GM23248 (cell line): ENCODE data around the gene IL1F10. TPM values are rescaled to one million over a fixed set of nuclear protein-coding genes. Genes with fewer than 3 reads are reported as not detected.

Experiments used
- DNase-seq: peaks from one replicate; pipeline ENCODE4 v3.0.0-alpha.2; 2015
- H2AFZ ChIP-seq: fragments of 200-600 bp; sonication (generic); 2 replicates; pipeline ENCODE4 v1.6.1; 2016; ENCODE audit warnings: antibody characterized with exemption
- H3F3A ChIP-seq: fragments of 200-600 bp; sonication (generic); 2 replicates; pipeline ENCODE4 v1.6.1; 2016; ENCODE audit warnings: mild to moderate bottlenecking, antibody characterized with exemption, mixed run types; ENCODE audit not compliant: insufficient read depth
- H3K27ac ChIP-seq: fragments of 200-600 bp; sonication (generic); 2 replicates; pipeline ENCODE4 v1.5.1; 2016; ENCODE audit warnings: mild to moderate bottlenecking
- H3K27me3 ChIP-seq: fragments of 200-600 bp; sonication (generic); replicated peaks from 2 replicates; pipeline ENCODE4 v1.6.1; 2016; ENCODE audit warnings: mild to moderate bottlenecking; ENCODE audit not compliant: insufficient read depth
- H3K36me3 ChIP-seq: fragments of 200-600 bp; sonication (generic); 2 replicates; pipeline ENCODE4 v1.6.1; 2016; ENCODE audit warnings: low read depth, mild to moderate bottlenecking
- H3K4me1 ChIP-seq: fragments of 200-600 bp; sonication (generic); 2 replicates; pipeline ENCODE4 v1.6.1; 2016; ENCODE audit warnings: mild to moderate bottlenecking; ENCODE audit not compliant: insufficient read depth
- H3K4me2 ChIP-seq: fragments of 200-600 bp; sonication (generic); one replicate; pipeline ENCODE4 v1.6.1; 2016; ENCODE audit warnings: mild to moderate bottlenecking; ENCODE audit not compliant: unreplicated experiment
- H3K4me3 ChIP-seq: fragments of 200-600 bp; sonication (generic); 2 replicates; pipeline ENCODE4 v1.5.1; 2016; ENCODE audit warnings: mild to moderate bottlenecking
- H3K79me2 ChIP-seq: fragments of 200-600 bp; sonication (generic); 2 replicates; pipeline ENCODE4 v1.6.1; 2016; ENCODE audit warnings: mild to moderate bottlenecking; ENCODE audit not compliant: insufficient read depth
- H3K9ac ChIP-seq: fragments of 200-600 bp; sonication (generic); 2 replicates; pipeline ENCODE4 v1.6.1; 2016; ENCODE audit warnings: mild to moderate bottlenecking
- H3K9me2 ChIP-seq: fragments of 200-600 bp; sonication (generic); 2 replicates; pipeline ENCODE4 v1.6.1; 2016; ENCODE audit warnings: mixed run types, mild to moderate bottlenecking, moderate library complexity; ENCODE audit not compliant: insufficient read depth
- H3K9me3 ChIP-seq: fragments of 200-600 bp; sonication (generic); one replicate; pipeline ENCODE4 v1.6.1; 2017; ENCODE audit warnings: low read depth
- H4K20me1 ChIP-seq: fragments of 200-600 bp; sonication (generic); 2 replicates; pipeline ENCODE4 v1.6.0; 2016; ENCODE audit not compliant: insufficient read depth
- EZH2 ChIP-seq: fragments of 200-600 bp; sonication (generic); IDR thresholded peaks from 2 replicates; pipeline ENCODE4 v1.6.1; 2018; ENCODE audit warnings: antibody characterized with exemption, mild to moderate bottlenecking; ENCODE audit not compliant: insufficient read depth, poor library complexity, severe bottlenecking
- EZH2phosphoT487 ChIP-seq: fragments of 200-600 bp; sonication (generic); IDR thresholded peaks from 2 replicates; pipeline ENCODE4 v1.6.1; 2018; ENCODE audit warnings: antibody characterized with exemption, moderate library complexity, mild to moderate bottlenecking, low read depth; ENCODE audit not compliant: insufficient read depth
- WGBS, 2 experiments: methylation state at CpG; one replicate each; pipeline ENCODE4 v1.1.6; 2015 to 2017; ENCODE audit warnings: low lambda C conversion rate in 2 of 2, low coverage in 1 of 2; ENCODE audit errors: missing lambda C conversion rate in 2 of 2; 5-methylcytosine and 5-hydroxymethylcytosine counted together
- in situ Hi-C: fragments of 300-500 bp; cut with MboI; formaldehyde crosslinking; loops from 2 replicates; pipeline ENCODE4 v1.15.0; 2020
- polyA plus RNA-seq: library from polyadenylated mRNA; unstranded; fragments of >200 nt; fragmentation: Nextera tagmentation; extraction: Ambion mirVana; gene quantifications from 2 replicates; pipeline ENCODE4 v1.2.1, GENCODE V29; 2016
- total RNA-seq: library from RNA; depleted of rRNA; stranded (reverse); fragments of >200 nt; shearing (Covaris generic); gene quantifications from 2 replicates; pipeline ENCODE4 v1.2.3, GENCODE V29; 2014; rRNA removed

IL1F10 gene, protein sequence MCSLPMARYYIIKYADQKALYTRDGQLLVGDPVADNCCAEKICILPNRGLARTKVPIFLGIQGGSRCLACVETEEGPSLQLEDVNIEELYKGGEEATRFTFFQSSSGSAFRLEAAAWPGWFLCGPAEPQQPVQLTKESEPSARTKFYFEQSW
- total RNA-seq (not detected in 2 replicates), polyA plus RNA-seq (not detected in 2 replicates)

DNA sequence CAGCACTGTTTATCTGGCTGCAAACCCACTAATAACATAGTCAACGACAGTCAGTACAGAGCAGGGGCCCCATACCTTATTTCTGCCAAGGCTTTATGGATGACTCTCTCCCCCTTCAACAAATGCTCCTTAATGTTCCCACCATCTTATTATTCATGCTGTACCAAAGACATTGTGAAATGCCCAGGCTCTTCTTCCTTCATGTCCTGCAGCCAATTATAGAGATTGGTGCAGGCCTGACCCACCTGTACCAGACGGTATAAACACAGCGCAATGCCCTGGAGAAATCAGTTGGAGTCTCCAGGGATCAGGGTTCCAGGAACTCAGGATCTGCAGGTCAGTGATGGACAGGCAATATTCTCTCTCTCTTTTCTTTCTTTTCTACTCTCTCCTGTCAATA, at the start of gene IL1F10:
Gene IL1F10 (plus strand): TSS at position 290 of the 400 bp plus-strand sequence. CDS start 4,769 bp downstream, outside the sequence.
- H3K9me2 ChIP-seq: no peaks in the 10 kb centered on the region

DNA sequence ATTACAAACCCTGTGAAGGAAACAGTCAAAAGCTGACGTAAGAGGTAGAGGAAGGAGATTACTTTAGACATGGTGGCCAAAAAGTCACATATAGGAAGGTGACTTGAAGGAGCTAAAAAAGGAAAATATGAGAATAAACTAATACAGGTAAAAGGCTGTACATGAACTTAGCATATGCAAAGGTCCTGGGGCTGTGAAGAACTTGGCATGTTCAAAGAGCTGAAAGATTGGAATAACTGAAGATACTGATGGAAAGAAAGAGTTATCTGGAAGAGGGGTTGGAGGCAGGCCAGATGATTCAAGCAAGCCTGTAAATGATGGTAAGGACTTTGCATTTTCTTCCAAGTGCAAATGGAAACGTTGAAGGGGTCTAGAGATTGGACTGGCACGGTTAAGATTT, 49.3 kb upstream of the IL1F10 start:
- in situ Hi-C loops: no loop called here
- TF ChIP-seq EZH2 (no peak), EZH2phosphoT487 (no peak)

More for the DNA sequence above, at the start of gene IL1F10:
- Histone ChIP-seq H3K9ac (no peak within 1 kb of the TSS), H3F3A (peaks cover 5% of the 10 kb centered on the region; the same call in 1 of the 2 replicates), H3K4me3 (no peak within 1 kb of the TSS), H3K36me3 (no peaks in the 10 kb centered on the region), H3K79me2 (no peaks in the 10 kb centered on the region), H3K9me3 (no peaks in the 10 kb centered on the region), H2AFZ (no peak within 1 kb of the TSS), H3K4me2 (no peak within 1 kb of the TSS), H4K20me1 (no peaks in the 10 kb centered on the region), H3K27ac (no peak within 1 kb of the TSS), H3K27me3 (peaks cover 11% of the 10 kb centered on the region), H3K4me1 (peaks cover 19% of the 10 kb centered on the region)
- in situ Hi-C loops: no loop called here
- no peak for TF ChIP-seq EZH2phosphoT487
- TF ChIP-seq EZH2: no peak
- 49 to 62% methylated on average over 3 of the region's 3 CpGs for WGBS, 2 experiments
- DNase-seq: no peak

DNA sequence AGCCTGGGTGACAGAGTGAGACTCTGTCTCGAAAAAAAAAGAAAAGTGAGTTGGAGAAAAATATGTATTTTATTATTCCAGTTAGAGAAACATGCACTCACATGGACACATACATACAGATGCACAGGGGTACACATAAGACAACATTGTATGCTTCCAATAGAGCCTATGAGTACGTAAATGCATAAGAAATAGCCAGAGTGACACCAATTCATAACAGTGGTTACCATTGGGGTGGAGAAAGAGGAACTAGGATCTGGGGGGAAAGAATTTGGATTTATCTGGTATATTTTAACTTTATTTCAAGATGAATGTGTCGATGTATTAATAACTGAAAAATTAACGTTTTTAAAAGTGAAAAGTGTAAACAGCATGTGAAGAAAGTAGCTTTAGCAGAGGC, 46.5 kb upstream of the IL1F10 start:
- H3K9me2 ChIP-seq: no peaks in the 10 kb centered on the region
- no peak overlapping the region for H3K4me2 ChIP-seq
- no peaks in the 10 kb centered on the region for H3F3A ChIP-seq
- no peak overlapping the region for H3K9ac ChIP-seq
- H3K4me3 ChIP-seq: no peak overlapping the region
- H3K79me2 ChIP-seq: no peaks in the 10 kb centered on the region
- no peak overlapping the region for H2AFZ ChIP-seq
- WGBS, 2 experiments: 17% methylated on average over 4 of the region's 4 CpGs
- H3K27ac ChIP-seq: no peak overlapping the region
- TF ChIP-seq EZH2 (no peak), EZH2phosphoT487 (no peak)
- H3K9me3 ChIP-seq: no peaks in the 10 kb centered on the region
- H4K20me1 ChIP-seq: no peaks in the 10 kb centered on the region
- H3K36me3 ChIP-seq: no peaks in the 10 kb centered on the region
- H3K27me3 ChIP-seq: peaks cover 65% of the 10 kb centered on the region
- DNase-seq: no peak
- no peaks in the 10 kb centered on the region for H3K4me1 ChIP-seq
- in situ Hi-C loops: no loop called here

More for the DNA sequence above, 49.3 kb upstream of the IL1F10 start:
- Histone ChIP-seq H3K4me1 (no peaks in the 10 kb centered on the region), H2AFZ (no peak overlapping the region), H3F3A (no peaks in the 10 kb centered on the region), H3K9ac (no peak overlapping the region), H3K27ac (no peak overlapping the region), H4K20me1 (no peaks in the 10 kb centered on the region), H3K4me2 (no peak overlapping the region), H3K79me2 (no peaks in the 10 kb centered on the region), H3K27me3 (peaks cover 42% of the 10 kb centered on the region), H3K9me2 (no peaks in the 10 kb centered on the region), H3K36me3 (no peaks in the 10 kb centered on the region), H3K9me3 (no peaks in the 10 kb centered on the region), H3K4me3 (no peak overlapping the region)
- DNase-seq: no peak
- 22 to 36% methylated on average over 3 of the region's 3 CpGs for WGBS, 2 experiments

DNA sequence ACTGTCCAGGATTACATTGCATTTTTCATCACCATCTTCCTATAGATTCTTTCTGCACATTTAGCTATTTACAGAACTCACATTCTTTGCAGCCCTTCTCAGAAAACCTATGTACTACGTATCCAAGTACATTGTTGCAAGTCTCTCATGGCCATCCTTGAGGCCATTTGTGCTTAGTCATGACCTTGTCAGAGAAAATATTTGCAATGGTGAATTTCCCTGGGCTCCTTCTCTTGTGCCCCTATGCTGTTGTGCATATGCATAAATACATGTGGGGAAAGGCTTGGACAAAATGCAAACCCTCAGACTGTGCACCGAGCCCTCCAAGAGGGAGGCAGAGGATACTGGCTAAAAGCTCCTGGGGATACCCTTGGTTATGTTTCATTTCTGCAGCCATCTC, 43.0 kb upstream of the IL1F10 start:
- in situ Hi-C loops: no loop called here
- Histone ChIP-seq H3K9me3 (no peaks in the 10 kb centered on the region), H3K79me2 (no peaks in the 10 kb centered on the region)

More for the DNA sequence above, 43.0 kb upstream of the IL1F10 start:
- no peaks in the 10 kb centered on the region for H3K4me1 ChIP-seq
- no peak overlapping the region for H3K9ac ChIP-seq
- WGBS, 2 experiments: 34 to 37% methylated on average over 2 of the region's 2 CpGs
- H4K20me1 ChIP-seq: no peaks in the 10 kb centered on the region
- peaks cover 84% of the 10 kb centered on the region for H3K27me3 ChIP-seq
- H3K4me2 ChIP-seq: no peak overlapping the region
- no peak overlapping the region for H3K4me3 ChIP-seq
- TF ChIP-seq EZH2 (no peak), EZH2phosphoT487 (no peak)
- no peak overlapping the region for H3K27ac ChIP-seq
- H2AFZ ChIP-seq: no peak overlapping the region
- DNase-seq: no peak
- H3K36me3 ChIP-seq: no peaks in the 10 kb centered on the region
- H3F3A ChIP-seq: no peaks in the 10 kb centered on the region
- no peaks in the 10 kb centered on the region for H3K9me2 ChIP-seq
